ENCODE results near the gene TMEM175.
A peak's percentile ranks its signal among the peaks of the same experiment; 100 is the strongest.
"Not testable (repeated sequence)": the region's sequence is repeated elsewhere in the genome, so short reads cannot be mapped to it uniquely, and the experiment has no call there.

TMEM175 gene

DNA sequence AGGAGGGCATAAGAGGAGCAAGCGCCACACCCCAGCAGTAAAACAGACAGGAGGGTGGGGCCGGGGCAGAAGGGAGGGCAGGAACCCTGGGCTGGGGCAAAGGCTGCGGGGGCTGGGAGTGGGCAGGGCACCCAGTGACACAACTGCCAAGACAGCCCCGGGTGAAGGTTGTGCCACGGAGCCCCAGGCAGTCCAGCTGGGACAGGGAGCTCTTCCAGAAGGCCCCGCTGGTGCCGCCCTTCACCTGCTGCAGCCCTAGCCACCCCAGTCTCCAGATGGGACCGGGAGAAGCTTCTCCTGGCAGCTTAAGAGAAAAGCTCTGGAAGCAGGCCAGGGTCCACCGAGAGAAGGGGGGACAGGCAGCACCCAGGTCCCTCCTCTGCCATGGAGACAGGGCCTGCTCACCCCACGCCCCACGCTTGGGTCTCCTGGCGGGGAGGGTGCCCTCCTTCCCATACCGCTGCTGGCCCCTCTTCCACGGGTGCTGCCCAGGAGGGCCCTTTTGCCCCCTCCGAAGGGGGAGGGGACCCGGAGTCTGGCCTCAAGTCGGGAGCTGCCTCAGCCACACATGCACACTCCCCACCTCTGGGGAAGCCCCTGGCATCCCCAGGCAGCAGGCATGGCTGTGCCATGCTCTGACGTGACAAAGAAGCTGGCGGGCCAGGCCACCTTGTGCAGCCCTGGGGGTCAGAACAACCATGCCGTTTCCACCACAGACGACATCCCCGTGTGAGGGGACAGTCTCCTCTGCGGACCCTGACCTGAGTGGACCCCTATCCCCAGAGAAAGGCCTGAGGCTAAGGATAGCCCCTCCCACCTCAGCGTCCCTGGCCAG is 39.6 kb downstream of the TMEM175 start:
- DNase-seq (ENCODE audit: low read depth) = no peak

GRCh38 chr4:972651-973424 is 40.6 kb downstream of the TMEM175 start:
- DNase-seq (ENCODE audit: low read depth) = peak; percentile 41

DNA sequence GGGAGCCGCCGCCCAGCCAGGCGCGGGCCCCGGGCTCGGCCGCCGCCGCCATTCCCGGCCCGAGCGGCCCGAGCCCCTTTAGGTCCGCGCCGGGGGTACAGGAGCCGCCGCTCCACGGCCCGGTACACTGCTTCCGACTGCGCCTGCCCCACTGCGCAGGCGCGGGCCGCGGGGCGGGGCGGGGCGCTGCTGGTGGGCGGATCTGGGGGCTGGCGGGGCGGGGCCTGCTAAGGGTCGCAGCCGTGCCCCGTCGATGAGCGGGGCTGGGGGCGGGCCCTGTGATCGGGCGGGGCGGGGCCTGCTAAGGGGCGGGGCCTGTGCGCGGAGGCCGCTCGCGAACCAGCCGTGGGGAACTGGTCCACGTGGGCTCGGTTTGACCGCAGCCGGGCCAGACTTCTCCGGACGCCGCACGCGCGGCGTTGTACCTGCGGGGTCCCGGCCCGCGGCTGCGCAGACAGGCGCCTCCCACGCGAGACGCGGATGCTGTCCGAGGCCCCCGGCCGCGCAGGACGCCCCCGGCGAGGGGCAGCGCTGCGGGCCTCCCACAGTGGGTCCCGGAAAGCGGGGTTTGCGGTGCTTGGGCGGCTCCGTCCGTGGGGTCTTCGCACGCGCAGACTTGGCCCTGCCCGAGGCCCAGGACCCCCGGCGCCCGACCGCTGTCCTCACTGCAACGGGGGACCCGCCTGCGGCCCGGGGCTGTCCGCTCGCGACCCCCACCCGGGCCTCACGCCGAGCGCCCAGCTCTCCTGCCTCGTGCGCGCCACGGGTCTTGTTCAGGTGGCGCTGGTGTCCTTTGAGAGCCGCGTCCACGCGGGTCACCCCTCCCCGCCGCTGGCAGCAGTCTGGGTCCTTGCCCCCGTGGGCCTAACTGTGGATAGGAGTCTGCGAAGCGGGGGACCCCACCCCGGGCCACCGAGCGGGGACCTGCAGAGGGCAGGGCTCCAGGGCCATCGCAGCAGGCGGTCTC is 41.5 kb downstream of the TMEM175 start, which contains the start of gene DGKQ:
Gene DGKQ (minus strand): TSS at position 139 of the 967 bp plus-strand sequence. CDS start 87 bp downstream, at position 52.
- DNase-seq (ENCODE audit: low read depth) = peak; percentile 86

DNA sequence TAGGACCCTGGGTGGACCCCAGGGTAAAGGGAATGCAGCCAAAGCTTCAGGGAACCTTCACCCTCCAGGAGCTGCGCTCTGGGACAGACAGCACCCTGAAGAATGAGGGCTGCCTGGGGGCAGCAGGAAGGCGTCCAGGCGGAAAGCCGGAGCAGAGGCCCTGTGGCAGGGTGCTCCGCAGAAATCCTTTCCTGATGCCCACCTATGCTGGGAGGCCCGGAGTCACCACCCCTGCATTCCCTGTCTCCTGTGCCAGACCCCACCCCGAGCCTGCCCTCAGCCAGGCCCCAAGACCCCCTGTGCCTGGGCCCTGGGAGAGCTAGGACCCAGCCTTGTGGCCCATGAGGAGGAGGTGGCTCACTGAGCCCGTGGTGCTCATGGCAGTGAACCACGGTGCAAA is 42.4 kb downstream of the TMEM175 start:
- DNase-seq (ENCODE audit: low read depth) = no peak

- DNase-seq (ENCODE audit: low read depth) = not testable (repeated sequence)
Observed at GRCh38 chr4:976016-976415, 43.8 kb downstream of the TMEM175 start.

GRCh38 chr4:978957-979701 is 46.9 kb downstream of the TMEM175 start:
- peak; percentile 32 for DNase-seq (ENCODE audit: low read depth)

DNA sequence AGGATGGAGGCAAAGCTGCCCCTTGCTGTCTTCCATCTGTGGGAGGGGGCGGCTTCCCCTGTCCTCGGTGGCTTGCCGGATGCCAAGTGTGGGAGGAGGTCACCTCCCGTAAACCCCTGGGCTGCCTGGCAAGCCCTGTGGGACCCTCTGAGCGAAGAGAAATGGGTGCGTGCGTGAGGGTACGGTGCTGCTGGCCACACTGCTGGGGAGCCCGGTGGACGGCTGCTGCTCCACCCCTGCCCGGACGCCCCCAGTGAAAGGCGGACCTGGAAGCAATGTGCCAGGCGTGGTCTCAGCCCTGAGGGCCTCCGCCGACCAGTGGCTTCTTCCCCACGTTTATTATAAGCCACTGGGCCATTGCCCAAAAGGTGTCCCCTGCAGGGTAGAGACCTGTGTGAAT is 50.0 kb downstream of the TMEM175 start:
- no peak for DNase-seq (ENCODE audit: low read depth)

GRCh38 chr4:982814-983213 is 50.6 kb downstream of the TMEM175 start:
- DNase-seq (ENCODE audit: low read depth) = no peak

GRCh38 chr4:984336-985054 is 52.2 kb downstream of the TMEM175 start:
- DNase-seq (ENCODE audit: low read depth) = no peak

DNA sequence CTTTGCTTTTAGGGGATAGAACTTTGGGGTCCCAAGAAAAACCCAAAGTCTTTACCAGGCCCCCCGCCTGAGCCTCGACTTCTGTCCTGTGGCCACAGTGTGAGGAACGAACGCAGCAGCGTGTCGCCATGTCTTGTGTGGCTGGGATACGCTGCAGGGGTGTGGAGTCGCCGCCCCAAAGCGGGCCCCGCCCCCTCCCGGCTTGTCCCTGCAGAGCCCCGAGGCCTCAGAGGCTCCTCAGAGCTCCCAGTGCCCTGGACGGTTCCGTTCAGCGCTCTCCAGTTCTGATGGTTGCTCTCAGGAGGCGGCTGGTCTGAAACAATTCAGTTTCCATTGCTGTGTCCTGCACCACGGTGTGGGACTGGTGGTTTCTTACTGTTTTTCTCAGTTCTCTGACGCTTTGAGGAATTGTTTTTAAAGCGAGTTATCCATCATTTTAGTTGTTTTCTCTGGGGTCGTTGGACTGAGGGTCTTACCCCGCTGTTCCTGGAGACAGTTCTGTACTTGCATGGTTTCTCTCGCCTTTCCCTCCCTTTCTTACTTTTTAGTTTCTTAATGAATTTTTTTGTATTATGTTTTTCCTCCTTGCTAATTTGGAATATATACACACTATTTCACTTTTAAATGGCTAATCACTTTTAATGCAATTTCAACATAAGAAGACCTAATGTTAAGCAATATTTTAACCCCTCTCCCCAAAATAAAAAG is 53.0 kb downstream of the TMEM175 start:
- DNase-seq (ENCODE audit: low read depth) = peak; percentile 67

DNA sequence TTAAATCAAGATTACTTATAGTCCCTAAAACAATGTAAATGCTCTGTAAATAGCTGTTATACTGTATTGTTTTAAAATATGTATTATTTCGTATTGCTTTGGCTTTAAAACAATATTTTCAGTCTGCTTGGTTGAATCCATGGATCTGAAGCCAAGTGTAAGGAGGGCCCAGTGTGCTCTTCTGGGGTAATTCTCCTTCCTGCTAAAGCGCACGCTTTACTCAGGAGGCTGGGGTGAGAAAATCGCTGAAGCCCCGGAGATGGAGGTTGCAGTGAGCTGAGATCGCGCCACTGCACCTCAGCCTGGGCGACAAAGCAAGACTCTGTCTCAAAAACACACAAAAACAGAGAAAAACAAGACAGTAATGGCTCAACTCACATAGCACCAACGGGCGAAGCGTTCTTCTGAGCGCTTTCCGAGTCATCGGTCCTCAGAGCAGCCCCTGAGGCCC is 54.2 kb downstream of the TMEM175 start:
- no peak for DNase-seq (ENCODE audit: low read depth)

DNA sequence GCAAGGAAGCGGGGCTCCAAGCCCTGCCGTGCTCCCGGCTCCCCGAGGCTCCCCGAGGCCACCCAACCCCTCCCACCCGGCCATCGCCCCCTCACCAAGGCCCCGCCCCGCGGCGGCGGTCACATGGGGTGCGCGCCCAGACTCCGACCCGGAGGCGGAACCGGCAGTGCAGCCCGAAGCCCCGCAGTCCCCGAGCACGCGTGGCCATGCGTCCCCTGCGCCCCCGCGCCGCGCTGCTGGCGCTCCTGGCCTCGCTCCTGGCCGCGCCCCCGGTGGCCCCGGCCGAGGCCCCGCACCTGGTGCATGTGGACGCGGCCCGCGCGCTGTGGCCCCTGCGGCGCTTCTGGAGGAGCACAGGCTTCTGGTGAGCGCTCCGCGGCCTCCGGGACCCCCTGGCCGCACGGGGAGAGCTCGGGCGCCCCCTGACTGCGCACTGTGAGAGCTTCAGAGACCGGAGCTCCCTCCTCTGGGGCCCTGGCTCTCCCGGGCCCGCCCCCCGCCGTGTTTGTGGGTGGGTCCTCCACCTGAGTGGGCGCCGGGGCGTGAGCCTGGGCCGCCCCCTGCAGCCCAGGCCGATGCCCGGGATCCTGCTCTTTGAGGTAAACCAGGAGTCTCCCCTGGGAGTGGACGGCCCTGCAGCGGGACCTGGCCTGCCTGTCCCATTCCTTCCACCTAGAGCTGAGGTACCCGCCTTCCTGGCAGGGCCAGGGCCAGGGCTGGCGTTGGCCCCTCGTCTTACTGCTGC is 54.8 kb downstream of the TMEM175 start, which contains the start of gene IDUA:
Gene IDUA (plus strand): TSS at position 166 of the 745 bp plus-strand sequence. CDS start 41 bp downstream, at position 207.
- DNase-seq (ENCODE audit: low read depth) = peak; percentile 70

GRCh38 chr4:987624-988513 is 55.6 kb downstream of the TMEM175 start:
- peak; percentile 83 for DNase-seq (ENCODE audit: low read depth)

DNA sequence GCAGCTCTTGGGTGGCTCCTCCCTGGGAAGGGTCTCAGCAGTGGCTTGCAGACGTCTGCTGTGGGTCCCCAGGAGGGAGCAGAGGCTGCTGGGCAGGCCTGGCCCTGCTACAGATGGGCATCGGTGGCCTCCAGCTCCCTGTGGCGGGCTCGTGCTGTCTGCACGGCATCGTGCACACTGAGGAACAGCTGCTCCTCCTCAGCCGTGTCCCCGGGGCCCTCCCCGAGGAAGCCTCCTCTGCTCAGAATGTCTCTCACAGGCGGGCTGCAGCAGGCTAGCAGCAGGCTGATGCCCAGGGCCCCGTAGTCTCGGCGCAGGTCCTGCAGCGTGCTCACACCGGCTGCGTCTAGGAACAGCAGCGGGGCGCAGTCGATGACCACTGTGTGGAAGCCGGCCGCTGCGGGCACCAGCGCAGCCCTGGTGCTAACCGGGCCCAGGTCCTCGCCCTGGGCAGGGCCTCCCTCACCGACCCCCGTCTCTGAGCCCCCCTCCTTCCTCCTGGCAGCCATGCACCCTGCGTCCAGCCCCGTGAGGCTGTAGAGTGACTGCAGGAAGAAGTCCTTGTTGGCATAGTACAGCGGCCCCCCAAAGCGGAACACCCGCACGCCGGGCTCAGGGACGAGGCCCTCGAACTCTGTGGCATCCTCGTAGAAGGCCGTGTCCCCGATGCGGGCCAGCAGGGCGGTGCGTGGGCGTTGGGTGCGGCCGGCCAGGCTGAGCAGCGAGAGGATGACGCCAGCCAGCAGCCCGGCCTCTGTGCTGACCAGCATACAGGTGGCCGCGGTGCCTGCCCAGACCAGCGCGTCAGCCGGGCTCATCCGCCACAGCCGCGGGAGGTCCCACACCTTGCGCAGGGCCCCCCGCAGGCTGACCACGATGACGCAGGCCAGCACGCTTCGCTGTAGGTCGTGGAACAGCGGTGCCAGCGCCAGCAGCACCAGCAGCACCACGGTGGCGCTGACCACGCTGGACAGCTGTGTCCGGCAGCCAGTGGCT is 56.8 kb downstream of the TMEM175 start:
- no peak for DNase-seq (ENCODE audit: low read depth)

- no peak for DNase-seq (ENCODE audit: low read depth)
Observed at GRCh38 chr4:989722-990471, 57.6 kb downstream of the TMEM175 start.

Measured in EH (cell line).